Mesenchymal stem cell (in vitro differentiated cells and primary cell): Measurements from ENCODE around the gene OR2K2. TPM values are rescaled to one million over a fixed set of nuclear protein-coding genes. Genes with fewer than 3 reads are reported as not detected.

Experiments used
- DNase-seq: peaks from one replicate; pipeline ENCODE4 v3.0.0-alpha.2; 2013
- H2AFZ ChIP-seq: one replicate; pipeline ENCODE4 v1.6.1; 2013; ENCODE audit warnings: low read depth, mild to moderate bottlenecking, control low read depth, inconsistent platforms, low read length, moderate library complexity
- H2AK5ac ChIP-seq: 2 replicates; pipeline ENCODE4 v1.6.1; 2013; ENCODE audit warnings: low read length, moderate library complexity, mild to moderate bottlenecking, inconsistent platforms; ENCODE audit not compliant: severe bottlenecking
- H2BK120ac ChIP-seq: one replicate; pipeline ENCODE4 v1.6.1; 2013; ENCODE audit warnings: low read depth, mild to moderate bottlenecking, inconsistent platforms, low read length, moderate library complexity
- H2BK12ac ChIP-seq, 2 experiments: one replicate each; pipeline ENCODE4 v1.6.1; 2013; ENCODE audit warnings: inconsistent platforms in 2 of 2, low read length in 2 of 2, mild to moderate bottlenecking in 2 of 2, moderate library complexity in 2 of 2, control low read depth in 1 of 2
- H2BK15ac ChIP-seq: one replicate; pipeline ENCODE4 v1.6.1; 2013; ENCODE audit warnings: mild to moderate bottlenecking, low read depth, inconsistent platforms; ENCODE audit not compliant: poor library complexity, severe bottlenecking
- H2BK5ac ChIP-seq: 2 replicates; pipeline ENCODE4 v1.6.1; 2013; ENCODE audit warnings: low read depth, mild to moderate bottlenecking, low read length, control low read depth, inconsistent platforms; ENCODE audit not compliant: poor library complexity, severe bottlenecking
- H3K14ac ChIP-seq, 2 experiments: one replicate each; pipeline ENCODE4 v1.6.1; 2013; ENCODE audit warnings: inconsistent platforms in 2 of 2, low read length in 2 of 2, control low read depth in 1 of 2, mild to moderate bottlenecking in 1 of 2, moderate library complexity in 1 of 2
- H3K18ac ChIP-seq, 2 experiments: one replicate each; pipeline ENCODE4 v1.6.1; 2013; ENCODE audit warnings: inconsistent platforms in 2 of 2, low read length in 2 of 2, control low read depth in 1 of 2, low read depth in 1 of 2, mild to moderate bottlenecking in 1 of 2
- H3K23ac ChIP-seq, 2 experiments: one replicate each; pipeline ENCODE4 v1.6.1; 2013; ENCODE audit warnings: inconsistent platforms in 2 of 2, low read length in 2 of 2, mild to moderate bottlenecking in 2 of 2, moderate library complexity in 2 of 2, control low read depth in 1 of 2
- H3K27ac ChIP-seq: 2 replicates; pipeline ENCODE4 v1.5.1; 2013; ENCODE audit warnings: mild to moderate bottlenecking, moderate library complexity, low read length, control low read depth, inconsistent platforms; ENCODE audit not compliant: poor library complexity, severe bottlenecking
- H3K27me3 ChIP-seq, 2 experiments: 2 replicates each; pipeline versions ENCODE4 v1.6.1 to v1.7.0; 2013; ENCODE audit warnings: low read length in 2 of 2, mild to moderate bottlenecking in 2 of 2, moderate library complexity in 2 of 2, control low read depth in 1 of 2, inconsistent platforms in 1 of 2; ENCODE audit not compliant: control insufficient read depth in 1 of 2, insufficient read depth in 1 of 2
- H3K36me3 ChIP-seq, 2 experiments: 2 replicates each; pipeline versions ENCODE4 v1.6.1 to v1.7.0; 2013; ENCODE audit warnings: low read length in 2 of 2, control low read depth in 1 of 2, inconsistent platforms in 1 of 2, low read depth in 1 of 2, mild to moderate bottlenecking in 1 of 2; ENCODE audit not compliant: insufficient read depth in 2 of 2, control insufficient read depth in 1 of 2
- H3K4ac ChIP-seq, 2 experiments: one replicate each; pipeline ENCODE4 v1.6.1; 2013; ENCODE audit warnings: inconsistent platforms in 2 of 2, low read length in 2 of 2, mild to moderate bottlenecking in 2 of 2, moderate library complexity in 2 of 2, control low read depth in 1 of 2, low read depth in 1 of 2
- H3K4me1 ChIP-seq: 2 replicates; pipeline ENCODE4 v1.6.1; 2013; ENCODE audit warnings: low read depth, low read length, control low read depth; ENCODE audit not compliant: control insufficient read depth, insufficient read depth
- H3K4me2 ChIP-seq: 2 replicates; pipeline ENCODE4 v1.6.1; 2013; ENCODE audit warnings: low read length, mild to moderate bottlenecking, inconsistent platforms; ENCODE audit not compliant: poor library complexity, severe bottlenecking
- H3K4me3 ChIP-seq, 2 experiments: 2 replicates each; pipeline versions ENCODE4 v1.5.1 to v1.7.0; 2013; ENCODE audit warnings: low read length in 2 of 2, mild to moderate bottlenecking in 2 of 2, control low read depth in 1 of 2, low read depth in 1 of 2; ENCODE audit not compliant: insufficient read depth in 1 of 2
- H3K79me1 ChIP-seq: replicated peaks from 2 replicates; pipeline ENCODE4 v1.6.1; 2013; ENCODE audit warnings: mild to moderate bottlenecking, control low read depth, low read length, inconsistent platforms; ENCODE audit not compliant: poor library complexity, severe bottlenecking
- H3K9ac ChIP-seq: 2 replicates; pipeline ENCODE4 v1.7.0; 2013; ENCODE audit warnings: mild to moderate bottlenecking, low read length, moderate library complexity
- H3K9me3 ChIP-seq: 2 replicates; pipeline ENCODE4 v1.7.0; 2013; ENCODE audit warnings: mild to moderate bottlenecking, low read length; ENCODE audit not compliant: control insufficient read depth
- H4K8ac ChIP-seq: one replicate; pipeline ENCODE4 v1.6.1; 2013; ENCODE audit warnings: inconsistent platforms, mild to moderate bottlenecking, low read length, moderate library complexity
- H4K91ac ChIP-seq: one replicate; pipeline ENCODE4 v1.6.1; 2013; ENCODE audit warnings: mild to moderate bottlenecking, low read length, inconsistent platforms
- WGBS: methylation state at CpG from one replicate; pipeline ENCODE4 v1.1.7; 2013; ENCODE audit warnings: mixed read lengths; 5-methylcytosine and 5-hydroxymethylcytosine counted together
- polyA plus RNA-seq, 2 experiments: library from polyadenylated mRNA; stranded (reverse); fragments of 200-250 nt; gene quantifications; one replicate each; pipeline ENCODE4 v1.2.3, GENCODE V29; 2013

The OR2K2 gene
- polyA plus RNA-seq (2013, experiment 1 of 2) = not detected
- polyA plus RNA-seq (2013, experiment 2 of 2) = not detected

GRCh38 chr9:111330124-111330523 is at the start of gene OR2K2:
Gene OR2K2 (minus strand): TSS chr9:111330224. CDS start chr9:111328433, 1,791 bp downstream.
- no peak within 1 kb of the TSS for H3K4me2 ChIP-seq
- H3K4me1 ChIP-seq = peaks cover 2% of the 10 kb centered on the region
- WGBS = no CpG with 5 or more reads among the region's 4 CpGs
- no peak within 1 kb of the TSS for H2BK5ac ChIP-seq
- no peak for DNase-seq
- H3K9me3 ChIP-seq = no peaks in the 10 kb centered on the region
- H3K18ac ChIP-seq = no peak within 1 kb of the TSS
- H2BK15ac ChIP-seq = no peak within 1 kb of the TSS
- H3K23ac ChIP-seq = no peak within 1 kb of the TSS
- no peak within 1 kb of the TSS for H2BK120ac ChIP-seq
- H2BK12ac ChIP-seq = no peak within 1 kb of the TSS
- no peak within 1 kb of the TSS for H2AFZ ChIP-seq
- no peak within 1 kb of the TSS for H3K4me3 ChIP-seq
- no peak within 1 kb of the TSS for H3K9ac ChIP-seq
- no peak within 1 kb of the TSS for H3K27ac ChIP-seq
- H3K14ac ChIP-seq = no peak within 1 kb of the TSS
- no peaks in the 10 kb centered on the region for H3K79me1 ChIP-seq
- no peak within 1 kb of the TSS for H2AK5ac ChIP-seq
- no peak within 1 kb of the TSS for H3K4ac ChIP-seq
- H4K8ac ChIP-seq = no peak within 1 kb of the TSS
- H3K36me3 ChIP-seq = no peaks in the 10 kb centered on the region
- H3K27me3 ChIP-seq = no peaks in the 10 kb centered on the region
- H4K91ac ChIP-seq = no peak within 1 kb of the TSS

GRCh38 chr9:111375817-111376564 is 46.0 kb upstream of the OR2K2 start:
- Histone ChIP-seq H3K27ac (no peak overlapping the region), H2BK120ac (no peak overlapping the region), H4K91ac (no peak overlapping the region), H3K4me1 (no peaks in the 10 kb centered on the region), H2AFZ (no peak overlapping the region), H2AK5ac (no peak overlapping the region), H3K4ac (no peak overlapping the region), H2BK12ac (no peak overlapping the region), H3K4me2 (no peak overlapping the region), H3K9me3 (no peaks in the 10 kb centered on the region), H4K8ac (no peak overlapping the region), H3K79me1 (peaks cover 4% of the 10 kb centered on the region), H3K36me3 (peaks cover 10 to 94% of the 10 kb centered on the region in 2 experiments), H2BK15ac (no peak overlapping the region), H2BK5ac (no peak overlapping the region), H3K4me3 (no peak overlapping the region), H3K23ac (no peak overlapping the region), H3K14ac (no peak overlapping the region), H3K9ac (no peak overlapping the region), H3K18ac (no peak overlapping the region), H3K27me3 (no peaks in the 10 kb centered on the region)
- DNase-seq = peak; percentile 9
- 95% methylated on average over 3 of the region's 3 CpGs for WGBS

GRCh38 chr9:111375062-111375461 is 45.0 kb upstream of the OR2K2 start:
- H3K9ac ChIP-seq = no peak overlapping the region
- H2BK5ac ChIP-seq = no peak overlapping the region
- H3K4me2 ChIP-seq = no peak overlapping the region
- no peak overlapping the region for H2BK15ac ChIP-seq
- no peak overlapping the region for H4K91ac ChIP-seq
- no peak overlapping the region for H3K4me3 ChIP-seq
- H3K9me3 ChIP-seq = no peaks in the 10 kb centered on the region
- H3K27ac ChIP-seq = no peak overlapping the region
- 82% methylated on average over 2 of the region's 2 CpGs for WGBS
- H3K4ac ChIP-seq = no peak overlapping the region
- no peak for DNase-seq
- no peak overlapping the region for H2BK12ac ChIP-seq
- H3K14ac ChIP-seq = no peak overlapping the region
- peaks cover 4% of the 10 kb centered on the region for H3K79me1 ChIP-seq
- no peak overlapping the region for H4K8ac ChIP-seq
- H2AK5ac ChIP-seq = no peak overlapping the region
- peaks cover 10 to 94% of the 10 kb centered on the region in 2 experiments for H3K36me3 ChIP-seq
- H3K23ac ChIP-seq = no peak overlapping the region
- no peak overlapping the region for H3K18ac ChIP-seq
- no peaks in the 10 kb centered on the region for H3K27me3 ChIP-seq
- no peak overlapping the region for H2AFZ ChIP-seq
- no peaks in the 10 kb centered on the region for H3K4me1 ChIP-seq
- no peak overlapping the region for H2BK120ac ChIP-seq

- Histone ChIP-seq H3K4me3 (no peak overlapping the region), H2BK12ac (no peak overlapping the region), H3K27me3 (no peaks in the 10 kb centered on the region), H3K9ac (no peak overlapping the region), H2BK5ac (no peak overlapping the region), H2BK120ac (no peak overlapping the region), H3K18ac (no peak overlapping the region), H3K9me3 (no peaks in the 10 kb centered on the region), H3K79me1 (peaks cover 6% of the 10 kb centered on the region), H3K36me3 (peaks cover 19 to 96% of the 10 kb centered on the region in 2 experiments), H3K23ac (no peak overlapping the region), H3K14ac (no peak overlapping the region), H3K4ac (no peak overlapping the region), H3K4me1 (no peaks in the 10 kb centered on the region), H4K91ac (no peak overlapping the region), H2BK15ac (no peak overlapping the region), H3K4me2 (no peak overlapping the region), H2AFZ (no peak overlapping the region), H3K27ac (no peak overlapping the region), H4K8ac (no peak overlapping the region), H2AK5ac (no peak overlapping the region)
- WGBS = 95% methylated on average over 5 of the region's 6 CpGs
- no peak for DNase-seq
Observed at GRCh38 chr9:111372297-111372696, 42.3 kb upstream of the OR2K2 start.
